GM19455 (cell line): Measurements from ENCODE around the gene MBLAC1.
A peak's percentile ranks its signal among the peaks of the same experiment; 100 is the strongest.

Source experiments
- ATAC-seq: cut with Tn5 transposase; IDR thresholded peaks from one replicate; pipeline ENCODE4 v1.9.1; 2021; ENCODE audit not compliant: unreplicated experiment

MBLAC1 gene

DNA sequence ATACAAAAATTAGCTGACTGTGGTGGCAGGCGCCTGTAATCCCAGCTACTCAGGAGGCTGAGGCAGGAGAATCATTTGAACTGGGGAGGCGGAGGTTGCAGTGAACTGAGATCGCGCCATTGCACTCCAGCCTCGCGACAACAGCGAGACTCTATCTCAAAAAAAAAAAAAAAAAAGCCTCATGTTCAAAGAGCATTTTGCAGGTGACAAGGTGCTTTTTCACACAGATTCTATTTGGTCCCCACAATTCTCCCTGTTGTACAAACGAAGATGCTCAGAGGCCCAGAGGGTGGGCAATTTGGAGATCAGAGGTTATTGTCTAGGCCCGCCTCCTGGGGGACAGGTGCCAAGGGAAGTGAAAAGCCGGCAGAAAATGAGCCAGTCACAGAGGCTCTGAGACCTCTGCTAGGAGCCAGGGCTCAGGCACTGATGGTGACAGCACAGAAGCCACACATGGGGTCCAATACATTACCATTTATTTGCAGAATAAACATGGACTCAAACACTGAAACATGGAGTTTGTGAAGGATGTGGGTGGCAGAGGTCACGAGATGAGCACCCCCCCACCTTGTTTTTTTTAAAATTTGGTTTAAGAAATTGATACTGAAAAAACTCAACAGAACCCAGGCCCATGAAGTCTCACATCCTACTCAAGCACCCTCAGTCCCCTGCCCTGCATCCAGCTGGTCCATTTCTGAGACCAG lies 42.5 kb downstream of the MBLAC1 start:
- ATAC-seq, result no peak

DNA sequence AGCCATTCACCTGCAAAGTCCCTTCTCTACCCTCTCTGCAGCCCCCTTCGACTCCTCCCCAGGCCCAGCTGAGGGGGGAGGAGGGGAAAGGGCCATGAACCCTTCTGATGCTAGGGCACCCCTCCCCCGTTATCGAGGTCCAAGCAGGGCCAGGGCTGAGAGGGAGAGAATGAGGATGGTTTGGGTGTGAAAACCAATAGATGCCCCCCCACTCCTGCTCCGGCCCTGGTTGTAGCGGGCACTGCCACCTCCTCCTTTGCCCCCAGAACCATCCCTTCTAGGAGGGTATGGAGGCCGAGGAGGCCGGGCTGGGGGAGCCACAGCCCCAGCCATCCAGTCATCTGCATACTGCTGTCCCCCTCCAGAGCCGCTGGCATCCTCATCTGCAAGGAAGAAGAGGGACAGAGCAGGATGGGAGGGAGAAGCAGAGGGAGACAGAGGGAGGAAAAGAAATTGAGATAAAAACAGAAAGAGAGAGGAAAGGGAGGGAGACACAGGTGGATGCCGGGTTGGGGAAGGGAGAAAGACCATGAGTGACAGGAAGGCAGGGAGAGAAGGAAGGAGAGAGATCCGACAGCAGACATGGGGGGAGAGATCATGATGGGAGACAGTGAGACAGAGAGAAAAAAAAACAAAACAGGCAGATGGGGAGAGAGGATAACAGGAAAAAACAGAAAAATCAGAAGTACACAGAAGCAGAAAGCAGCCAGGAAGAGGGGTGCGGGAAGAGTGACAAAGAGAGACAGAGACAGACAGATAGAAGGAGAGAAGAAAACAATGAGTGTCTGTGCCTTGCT lies 43.5 kb downstream of the MBLAC1 start:
- ATAC-seq, result no peak

DNA sequence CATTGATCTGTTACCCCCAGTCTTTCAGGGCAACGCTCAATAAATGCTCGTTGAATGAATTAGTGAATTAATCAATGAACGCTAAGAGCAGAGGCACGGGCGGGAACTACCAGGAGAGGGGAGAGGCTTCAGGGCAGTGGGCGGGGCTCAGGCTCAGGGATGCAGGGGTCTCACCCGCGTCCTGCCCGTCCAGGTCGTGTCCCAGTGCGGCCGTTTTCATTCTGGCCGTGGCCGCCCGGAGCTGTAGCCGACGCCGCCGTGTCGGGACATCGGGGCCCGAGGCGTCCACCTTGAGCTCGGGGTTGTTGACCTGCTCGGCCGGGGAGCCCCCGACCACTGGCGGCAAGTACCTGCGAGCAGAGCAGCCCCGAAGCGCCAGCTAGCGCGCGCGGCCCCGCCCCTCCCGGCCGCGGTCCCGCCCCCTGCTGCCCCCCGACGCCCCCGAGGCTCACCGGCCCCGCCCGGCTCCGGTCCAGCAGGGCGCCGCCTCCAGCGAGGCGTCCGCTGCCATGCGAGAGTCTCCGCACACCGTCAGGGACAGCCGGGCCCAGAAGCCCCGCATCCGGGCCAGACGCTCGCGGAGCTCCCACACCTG lies 44.4 kb downstream of the MBLAC1 start:
- no peak for ATAC-seq

DNA sequence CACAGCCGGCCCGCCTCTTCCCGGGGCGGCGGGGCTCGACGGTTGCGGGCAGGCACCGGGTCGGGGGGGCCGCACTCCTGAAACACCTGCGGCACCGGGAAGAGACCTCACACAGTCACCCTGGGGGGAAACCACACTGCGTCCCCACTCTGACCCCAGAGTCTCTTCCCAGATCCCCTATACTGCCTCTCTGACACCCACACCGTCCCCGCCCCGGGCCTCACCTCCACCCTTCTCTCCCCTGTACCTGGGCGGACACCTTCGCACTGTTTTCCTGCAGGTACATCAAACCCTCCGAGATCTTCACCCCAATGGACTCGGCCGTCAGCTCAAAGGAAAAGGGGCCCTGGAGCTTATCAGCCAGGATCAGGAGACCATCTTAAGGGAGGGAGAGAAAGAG lies 45.1 kb downstream of the MBLAC1 start:
- ATAC-seq, result no peak

DNA sequence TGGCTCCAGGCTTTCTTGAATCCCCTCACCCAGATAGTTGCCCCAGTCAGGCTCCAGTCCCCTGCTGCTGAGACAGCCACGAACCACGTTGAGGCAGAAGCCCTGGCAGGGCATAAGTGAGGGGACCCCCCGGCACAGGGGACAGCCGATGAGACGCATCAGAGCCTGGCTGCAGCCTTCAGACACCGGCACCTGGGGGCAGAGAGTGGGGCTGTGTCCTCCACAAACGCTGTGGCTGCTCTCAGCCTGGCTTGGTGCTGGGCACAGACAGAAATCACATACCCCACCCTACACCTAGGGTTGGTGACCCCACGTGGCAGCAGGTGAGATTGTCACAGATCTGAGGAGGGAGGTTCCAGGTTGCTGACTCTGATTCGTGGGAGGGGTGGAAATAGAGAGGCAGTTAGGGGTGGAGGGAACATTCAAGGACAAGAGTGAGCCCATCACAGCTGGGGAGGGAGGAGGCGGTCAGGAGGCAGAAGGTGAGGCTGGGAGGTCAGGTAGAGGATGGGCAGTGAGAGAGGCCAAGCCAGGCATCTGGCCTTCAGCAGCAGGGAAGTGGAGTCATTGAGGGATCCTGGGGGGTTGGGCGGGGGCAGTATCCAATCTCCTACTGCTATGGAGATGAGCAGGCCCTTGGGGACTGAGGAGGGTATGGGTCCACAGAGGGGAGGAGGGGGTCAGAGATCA lies 47.2 kb downstream of the MBLAC1 start:
- ATAC-seq, result no peak

DNA sequence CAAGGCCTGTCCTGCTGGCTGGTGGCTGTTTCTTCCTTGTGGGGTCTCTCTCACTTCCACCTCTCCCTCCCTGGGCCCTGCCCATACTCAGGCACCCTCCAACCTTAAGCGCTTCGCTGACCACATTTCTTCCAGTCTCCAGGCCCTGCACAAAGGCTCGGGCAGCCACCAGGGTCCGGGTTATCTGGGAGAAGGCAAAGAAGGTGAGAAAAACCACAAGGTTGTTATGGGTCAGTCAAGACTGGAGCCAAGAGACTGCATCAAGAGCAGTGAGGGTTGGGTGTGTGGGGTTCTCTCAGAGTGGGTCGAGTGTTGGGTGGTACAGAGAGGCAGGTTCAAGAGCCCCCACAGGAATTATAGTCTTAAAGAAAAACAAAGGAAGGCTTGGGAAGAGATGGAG lies 47.8 kb downstream of the MBLAC1 start:
- no peak for ATAC-seq

DNA sequence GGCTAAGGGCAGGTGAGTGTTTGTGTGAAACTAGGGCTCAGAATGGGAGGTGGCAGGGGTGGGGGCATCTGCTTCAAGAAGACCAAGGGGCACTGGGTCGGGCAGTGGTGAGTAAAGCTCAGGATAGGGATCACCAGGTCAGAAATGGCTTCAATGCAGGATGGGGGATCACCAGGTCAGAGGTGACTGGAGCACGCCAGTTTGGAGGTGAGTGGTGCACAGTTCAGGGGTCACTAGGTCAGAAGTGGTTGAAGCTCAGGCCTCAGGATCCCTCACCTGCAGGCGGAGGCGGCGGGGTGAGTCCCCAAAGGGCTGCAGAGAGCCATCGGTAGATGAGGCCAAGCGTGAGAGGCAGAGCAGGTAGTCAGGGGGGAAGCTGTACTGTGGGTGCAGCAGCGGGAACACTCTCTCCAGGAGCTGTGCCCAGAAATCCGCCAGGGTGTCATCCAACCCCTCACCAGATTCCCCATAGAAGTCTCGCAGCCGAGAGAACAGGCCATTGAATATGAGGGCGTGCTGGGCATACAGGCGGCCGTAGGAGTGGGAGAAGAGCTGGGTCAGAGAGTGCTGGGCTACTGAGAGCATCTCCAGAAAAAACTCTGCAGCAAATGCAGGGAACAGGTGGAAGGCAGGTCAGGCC lies 48.6 kb downstream of the MBLAC1 start:
- ATAC-seq, result no peak

DNA sequence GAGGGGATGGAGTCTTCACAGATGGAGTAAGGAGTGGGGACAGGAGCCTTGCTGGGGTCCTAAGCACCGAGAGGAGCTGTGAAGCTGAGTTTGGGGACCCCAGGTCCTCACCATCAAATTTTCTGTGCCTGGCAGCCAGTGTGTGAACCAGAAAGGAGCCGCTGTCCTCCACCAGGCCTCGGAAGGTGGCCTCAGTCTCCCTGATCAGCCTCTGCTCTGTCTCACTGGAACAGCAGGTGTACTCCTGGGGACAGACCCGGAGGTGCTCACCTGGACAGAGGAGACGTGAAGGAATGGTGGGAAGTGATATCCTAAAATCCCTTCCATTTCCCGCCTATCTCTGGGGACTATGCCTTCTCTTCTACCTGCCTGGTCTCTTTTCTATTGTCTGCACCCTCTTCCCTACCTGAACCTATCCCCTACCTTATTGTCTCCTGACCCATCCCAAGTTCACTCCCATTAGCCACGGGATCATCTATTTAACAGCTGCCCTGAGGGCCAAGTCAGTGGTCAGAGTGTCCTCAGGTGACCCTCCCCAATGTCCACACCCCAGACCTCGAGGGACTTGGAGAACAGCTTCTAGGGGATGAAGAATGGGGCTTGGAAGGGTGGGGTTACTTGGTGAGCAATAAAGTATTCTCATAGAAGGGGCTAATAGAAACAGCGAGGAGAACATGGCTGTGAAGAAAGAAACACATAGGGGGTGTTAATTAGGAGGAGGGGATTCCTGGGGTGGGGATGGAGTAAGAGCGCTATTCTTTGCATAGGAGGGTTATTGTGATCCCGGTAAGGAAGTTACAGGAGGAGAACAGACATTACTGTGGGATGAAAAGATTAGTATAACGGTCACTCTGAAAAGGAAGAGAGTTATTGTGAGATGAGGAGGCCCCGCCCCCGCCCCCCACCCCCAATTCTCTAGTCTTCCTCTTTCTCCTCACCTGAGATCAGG lies 49.6 kb downstream of the MBLAC1 start:
- no peak for ATAC-seq

DNA sequence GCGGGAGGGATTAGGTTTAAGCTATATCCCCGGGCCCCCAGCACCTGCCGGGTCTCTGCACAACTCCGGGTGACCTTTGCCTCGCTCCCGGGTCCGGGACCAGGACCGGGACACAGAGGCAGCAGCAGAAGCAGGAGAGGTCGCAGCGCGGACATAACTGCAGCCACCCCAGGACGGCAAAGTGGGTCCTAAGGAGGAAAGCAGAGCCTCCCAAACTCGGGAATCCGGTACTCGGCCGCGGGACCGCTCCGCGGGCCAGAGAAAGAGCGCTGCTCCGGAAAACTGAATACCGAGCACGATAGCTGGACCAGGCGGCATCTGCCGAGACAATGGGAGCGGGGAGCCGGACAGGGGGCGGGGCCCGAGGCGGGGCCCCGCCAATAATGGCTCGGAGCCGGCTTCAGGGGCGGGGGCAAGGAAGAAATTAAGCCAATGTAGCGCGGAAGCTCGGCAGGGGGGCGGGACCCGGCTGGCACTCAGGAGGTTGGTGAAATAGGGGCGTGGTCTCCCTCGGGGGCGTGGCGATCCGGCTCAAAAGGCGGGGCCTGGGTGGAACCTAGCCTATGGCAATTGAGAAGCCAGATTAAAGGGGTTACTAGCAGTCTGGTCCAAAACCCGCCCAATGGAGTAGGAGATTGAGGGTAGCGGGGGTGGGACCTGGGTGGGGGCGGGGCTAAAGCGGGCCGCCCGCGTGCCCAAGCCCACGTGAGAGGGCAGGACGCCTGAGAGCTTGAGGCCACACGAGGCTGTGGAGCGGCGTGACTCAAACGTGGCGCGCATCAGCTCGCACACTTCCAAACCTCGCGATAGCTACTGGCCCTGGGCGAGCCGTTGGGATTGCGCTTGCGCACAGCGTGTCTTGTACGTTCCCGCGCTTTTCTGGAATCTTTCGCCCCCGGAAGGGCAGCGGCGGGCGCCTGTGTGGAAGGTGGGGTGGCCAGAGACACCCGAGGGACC lies 50.6 kb downstream of the MBLAC1 start, which contains the start of the genes GPC2 and STAG3:
Gene GPC2, minus strand, starts transcription at position 337 of the 957 bp plus-strand sequence. Its CDS starts 182 bp downstream, at position 155.
Gene STAG3, plus strand, starts transcription at position 874 of the 957 bp plus-strand sequence. CDS start 2,639 bp downstream, outside the sequence.
- ATAC-seq, result peak; percentile 89
